HG02623 (cell line): ENCODE data around the gene AUTS2.

Experiments used
- ATAC-seq: cut with Tn5 transposase; IDR thresholded peaks from one replicate; pipeline ENCODE4 v1.9.1; 2021; ENCODE audit warnings: moderate library complexity; ENCODE audit not compliant: unreplicated experiment

AUTS2 gene

GRCh38 chr7:70208236-70209063, 610.2 kb downstream of the AUTS2 start:
- no peak for ATAC-seq

- ATAC-seq = no peak
Observed at GRCh38 chr7:70210200-70210935, 612.1 kb downstream of the AUTS2 start.

GRCh38 chr7:70210936-70211310, 612.6 kb downstream of the AUTS2 start:
- no peak for ATAC-seq

GRCh38 chr7:70212281-70212680, 614.0 kb downstream of the AUTS2 start:
- no peak for ATAC-seq

- ATAC-seq = no peak
Observed at GRCh38 chr7:70214071-70214470, 615.8 kb downstream of the AUTS2 start.

GRCh38 chr7:70215491-70215890, 617.2 kb downstream of the AUTS2 start:
- no peak for ATAC-seq

GRCh38 chr7:70217571-70217970, 619.3 kb downstream of the AUTS2 start:
- ATAC-seq = no peak

- no peak for ATAC-seq
Observed at GRCh38 chr7:70218006-70218405, 619.7 kb downstream of the AUTS2 start.

GRCh38 chr7:70219061-70219460, 620.8 kb downstream of the AUTS2 start:
- no peak for ATAC-seq

GRCh38 chr7:70229242-70229641, 631.0 kb downstream of the AUTS2 start:
- no peak for ATAC-seq

GRCh38 chr7:70230761-70231160, 632.5 kb downstream of the AUTS2 start:
- no peak for ATAC-seq

- no peak for ATAC-seq
Observed at GRCh38 chr7:70233776-70234175, 635.5 kb downstream of the AUTS2 start.

GRCh38 chr7:70237256-70237655, 639.0 kb downstream of the AUTS2 start:
- ATAC-seq = no peak

- ATAC-seq = peak; percentile 99
Observed at GRCh38 chr7:70237831-70238575, 639.7 kb downstream of the AUTS2 start.

- ATAC-seq = no peak
Observed at GRCh38 chr7:70239918-70240317, 641.6 kb downstream of the AUTS2 start.

GRCh38 chr7:70240873-70241272, 642.6 kb downstream of the AUTS2 start:
- no peak for ATAC-seq

- no peak for ATAC-seq
Observed at GRCh38 chr7:70241536-70242175, 643.4 kb downstream of the AUTS2 start.

- ATAC-seq = no peak
Observed at GRCh38 chr7:70242826-70243225, 644.6 kb downstream of the AUTS2 start.

GRCh38 chr7:70243443-70243842, 645.2 kb downstream of the AUTS2 start:
- no peak for ATAC-seq

GRCh38 chr7:70257921-70258320, 659.6 kb downstream of the AUTS2 start:
- ATAC-seq = no peak

- no peak for ATAC-seq
Observed at GRCh38 chr7:70259502-70259901, 661.2 kb downstream of the AUTS2 start.
